HG02610 (cell line): ENCODE results near the gene ASB13.

ENCODE experiments used
- ATAC-seq: cut with Tn5 transposase; IDR thresholded peaks from one replicate; pipeline ENCODE4 v1.9.1; 2021; ENCODE audit warnings: mild to moderate bottlenecking, moderate library complexity; ENCODE audit not compliant: unreplicated experiment

The ASB13 gene

GRCh38 chr10:5666008-5666840 lies at the start of gene ASB13:
TSS of gene ASB13 (minus strand) at chr10:5666595. CDS start at chr10:5666551, 44 bp downstream.
- no peak for ATAC-seq

DNA sequence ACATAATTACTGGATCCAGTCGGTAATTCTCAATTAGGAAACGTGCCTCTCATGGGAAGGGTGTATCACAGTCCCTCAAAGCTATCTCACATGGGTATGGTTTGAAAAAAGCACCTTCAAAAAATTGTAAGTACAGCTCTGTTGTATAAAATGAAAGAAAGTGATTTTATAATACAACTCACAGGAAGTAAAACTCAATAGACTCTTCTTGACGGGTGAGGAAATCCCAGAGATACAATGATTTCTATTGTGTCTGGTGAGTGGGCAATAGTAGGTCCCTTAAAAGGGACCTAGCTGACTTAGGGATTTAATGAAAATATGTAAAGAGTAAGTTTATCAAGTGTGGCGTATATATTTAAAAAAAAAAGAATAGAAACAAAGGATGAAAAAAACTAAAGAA lies 45.2 kb upstream of the ASB13 start:
- ATAC-seq: no peak

DNA sequence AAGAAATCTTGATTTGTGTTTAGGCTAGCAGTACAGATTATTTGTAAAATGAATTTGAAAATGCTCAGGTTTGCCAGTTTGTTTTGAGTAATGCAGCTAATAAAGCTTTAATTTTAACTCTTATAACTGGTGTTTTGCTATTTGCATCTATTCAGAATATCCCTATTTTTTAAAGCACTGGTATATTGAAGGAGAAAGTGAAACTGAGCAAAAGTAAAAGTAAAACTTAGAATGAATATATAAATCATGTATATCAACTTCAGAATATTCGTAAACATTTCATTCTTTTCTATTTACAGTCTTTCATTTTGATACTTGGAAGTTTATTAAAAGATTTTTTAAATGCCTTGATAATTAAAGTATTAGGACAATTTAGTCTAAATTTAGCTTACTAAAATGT lies 44.5 kb upstream of the ASB13 start:
- ATAC-seq: no peak

- no peak for ATAC-seq
Measured at GRCh38 chr10:5709865-5710264, 43.5 kb upstream of the ASB13 start.

GRCh38 chr10:5708356-5708755 lies 42.0 kb upstream of the ASB13 start:
- ATAC-seq: no peak

GRCh38 chr10:5698062-5698461 lies 31.7 kb upstream of the ASB13 start:
- no peak for ATAC-seq

- ATAC-seq: no peak
Measured at GRCh38 chr10:5697342-5697741, 30.9 kb upstream of the ASB13 start.

- no peak for ATAC-seq
Measured at GRCh38 chr10:5694573-5694972, 28.2 kb upstream of the ASB13 start.

- ATAC-seq: peak; percentile 84
Measured at GRCh38 chr10:5692461-5693358, 26.3 kb upstream of the ASB13 start.

DNA sequence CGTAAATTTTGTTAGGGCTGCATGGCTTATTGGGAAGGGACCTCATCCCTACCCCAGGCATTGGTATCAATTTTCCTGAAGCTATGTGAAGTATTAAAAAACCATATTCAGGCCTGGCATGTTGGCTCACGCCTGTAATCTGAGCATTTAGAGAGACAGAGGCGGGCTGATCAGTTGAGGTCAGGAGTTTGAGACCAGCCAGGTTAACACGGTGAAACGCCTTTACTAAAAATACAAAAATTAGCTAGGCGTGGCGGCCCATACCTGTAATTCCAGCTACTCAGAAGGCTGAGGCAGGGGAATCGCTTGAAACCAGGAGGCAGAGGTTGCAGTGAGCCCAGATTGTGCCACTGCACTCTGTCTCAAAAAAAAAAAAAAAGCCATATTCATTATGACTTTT lies 25.4 kb upstream of the ASB13 start:
- ATAC-seq: no peak

- ATAC-seq: no peak
Measured at GRCh38 chr10:5688587-5688986, 22.2 kb upstream of the ASB13 start.

GRCh38 chr10:5685764-5686240 lies 19.4 kb upstream of the ASB13 start:
- ATAC-seq: no peak

- ATAC-seq: peak; percentile 53
Measured at GRCh38 chr10:5684971-5685763, 18.8 kb upstream of the ASB13 start.

DNA sequence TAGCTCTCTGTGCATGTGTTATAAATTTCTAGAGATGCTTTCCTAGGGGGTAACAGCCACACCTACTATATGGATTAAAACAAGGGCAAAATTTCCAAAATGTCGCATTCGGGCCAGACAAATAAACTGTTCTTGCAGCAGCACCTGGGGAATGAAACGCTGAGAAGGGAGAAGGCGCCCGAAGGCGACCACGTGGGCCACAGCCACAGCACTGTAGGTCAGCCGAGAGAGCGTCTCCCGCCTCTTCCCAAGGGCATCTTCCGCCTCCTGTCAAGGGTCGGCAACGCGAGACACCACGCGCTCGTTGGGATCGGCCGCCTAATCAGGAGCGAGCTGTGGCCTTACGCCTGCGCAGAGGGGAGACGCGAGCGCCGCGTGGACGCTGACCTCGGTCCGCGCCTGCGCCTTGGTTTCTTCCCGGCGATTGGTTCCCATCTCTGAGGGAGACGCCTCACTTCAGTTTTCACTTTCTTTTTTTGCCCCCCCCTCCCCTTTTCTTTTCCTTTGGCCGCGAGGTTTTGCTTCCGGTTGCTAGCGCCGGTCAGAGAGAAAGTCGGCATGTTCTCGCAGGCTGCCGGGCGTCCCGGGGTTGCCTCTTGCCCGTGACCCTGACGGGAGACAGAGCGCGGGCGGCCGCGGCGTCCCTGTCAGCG lies 18.0 kb upstream of the ASB13 start, which contains the start of gene TASOR2:
TASOR2 (plus strand) TSS at position 521 of the 653 bp plus-strand sequence. CDS start 35,805 bp downstream, outside the sequence.
- peak; percentile 77 for ATAC-seq

GRCh38 chr10:5683065-5683464 lies 16.7 kb upstream of the ASB13 start:
- ATAC-seq: no peak

GRCh38 chr10:5681930-5682329 lies 15.5 kb upstream of the ASB13 start:
- no peak for ATAC-seq

- no peak for ATAC-seq
Measured at GRCh38 chr10:5679606-5680005, 13.2 kb upstream of the ASB13 start.

- no peak for ATAC-seq
Measured at GRCh38 chr10:5679037-5679435, 12.6 kb upstream of the ASB13 start.

DNA sequence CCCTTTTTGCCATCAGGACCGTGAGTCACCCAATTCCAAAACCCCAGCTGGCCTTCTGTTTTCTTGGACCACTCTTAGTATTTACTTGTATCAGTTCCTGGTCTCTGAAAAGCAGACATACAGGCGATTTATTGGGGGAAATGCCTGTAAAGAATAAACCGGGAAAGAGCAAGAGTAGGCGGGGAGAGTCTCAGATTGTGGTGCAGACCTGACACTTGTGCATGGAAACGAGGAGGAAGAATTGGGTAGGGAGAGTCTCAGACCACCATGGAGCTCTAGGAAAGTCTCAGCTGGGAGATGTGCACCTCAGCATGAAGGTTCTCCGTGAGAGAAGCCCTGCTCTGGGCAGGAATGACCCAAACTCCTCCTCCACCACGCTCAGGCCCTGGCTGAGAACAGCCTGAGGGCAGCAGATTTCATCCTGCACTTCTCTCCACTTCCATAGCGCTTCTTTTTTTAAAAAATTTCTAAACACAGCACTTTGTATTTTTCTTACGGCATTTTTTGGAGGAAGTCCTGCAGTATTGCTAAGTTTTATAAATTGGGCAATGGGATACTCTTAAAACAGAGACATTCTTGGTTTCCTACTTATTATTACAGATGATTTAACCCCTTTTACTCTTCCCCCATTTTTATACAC lies 12.1 kb upstream of the ASB13 start:
- no peak for ATAC-seq
